ENCODE measurements around the gene PLEKHM2. TPM values are rescaled to one million over a fixed set of nuclear protein-coding genes. Genes with fewer than 3 reads are reported as not detected.

The PLEKHM2 gene
- total RNA-seq, 1 donor from 2014 or later = 88.1 TPM

DNA sequence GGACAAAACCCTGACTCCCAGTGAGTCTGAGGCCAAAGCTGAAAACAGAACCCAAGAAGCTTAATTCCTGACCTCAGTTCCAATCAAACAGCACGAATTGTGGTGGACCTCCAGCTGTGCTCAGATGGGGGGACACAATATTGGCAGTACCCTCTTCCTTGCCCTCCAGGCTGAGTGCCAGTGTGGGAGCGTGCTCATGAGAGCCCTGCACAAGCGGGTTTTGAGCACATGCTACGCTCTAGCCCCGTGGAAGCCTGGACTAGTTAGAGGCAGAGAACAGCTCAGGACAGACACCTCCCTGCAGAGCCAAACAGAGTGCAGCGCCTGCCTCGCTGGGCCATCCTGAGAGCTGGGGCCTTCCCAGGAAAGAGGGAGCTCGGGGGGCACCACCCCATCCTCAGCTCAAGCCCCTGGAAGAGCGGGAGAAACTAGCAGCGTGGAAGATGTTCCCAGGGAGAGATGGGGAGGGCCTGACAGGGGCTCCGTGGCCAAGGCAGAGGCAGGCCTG, 49.2 kb downstream of the PLEKHM2 start:
- DNase-seq (ENCODE audit: extremely low spot score, unreplicated experiment) = no peak
- Mint-ChIP-seq H3K9me3 (ENCODE audit: unreplicated experiment) (no peaks in the 10 kb centered on the region), H3K4me3 (ENCODE audit: unreplicated experiment) (no peak overlapping the region), H3K4me1 (ENCODE audit: unreplicated experiment) (peaks cover 4% of the 10 kb centered on the region), H3K27me3 (ENCODE audit: unreplicated experiment) (no peaks in the 10 kb centered on the region), H3K27ac (ENCODE audit: unreplicated experiment) (no peak overlapping the region), H3K36me3 (ENCODE audit: unreplicated experiment) (peaks cover 11% of the 10 kb centered on the region)
- TF ChIP-seq, protein P1, sequence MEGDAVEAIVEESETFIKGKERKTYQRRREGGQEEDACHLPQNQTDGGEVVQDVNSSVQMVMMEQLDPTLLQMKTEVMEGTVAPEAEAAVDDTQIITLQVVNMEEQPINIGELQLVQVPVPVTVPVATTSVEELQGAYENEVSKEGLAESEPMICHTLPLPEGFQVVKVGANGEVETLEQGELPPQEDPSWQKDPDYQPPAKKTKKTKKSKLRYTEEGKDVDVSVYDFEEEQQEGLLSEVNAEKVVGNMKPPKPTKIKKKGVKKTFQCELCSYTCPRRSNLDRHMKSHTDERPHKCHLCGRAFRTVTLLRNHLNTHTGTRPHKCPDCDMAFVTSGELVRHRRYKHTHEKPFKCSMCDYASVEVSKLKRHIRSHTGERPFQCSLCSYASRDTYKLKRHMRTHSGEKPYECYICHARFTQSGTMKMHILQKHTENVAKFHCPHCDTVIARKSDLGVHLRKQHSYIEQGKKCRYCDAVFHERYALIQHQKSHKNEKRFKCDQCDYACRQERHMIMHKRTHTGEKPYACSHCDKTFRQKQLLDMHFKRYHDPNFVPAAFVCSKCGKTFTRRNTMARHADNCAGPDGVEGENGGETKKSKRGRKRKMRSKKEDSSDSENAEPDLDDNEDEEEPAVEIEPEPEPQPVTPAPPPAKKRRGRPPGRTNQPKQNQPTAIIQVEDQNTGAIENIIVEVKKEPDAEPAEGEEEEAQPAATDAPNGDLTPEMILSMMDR (IDR thresholded peaks at IDR 0.05) = no peak

GRCh38 chr1:15733726-15734226, 49.7 kb downstream of the PLEKHM2 start:
- Mint-ChIP-seq H3K27me3 (ENCODE audit: unreplicated experiment) (no peaks in the 10 kb centered on the region), H3K36me3 (ENCODE audit: unreplicated experiment) (peaks cover 8% of the 10 kb centered on the region), H3K9me3 (ENCODE audit: unreplicated experiment) (no peaks in the 10 kb centered on the region), H3K4me3 (ENCODE audit: unreplicated experiment) (no peak overlapping the region), H3K4me1 (ENCODE audit: unreplicated experiment) (peaks cover 4% of the 10 kb centered on the region), H3K27ac (ENCODE audit: unreplicated experiment) (no peak overlapping the region)
- no peak for DNase-seq (ENCODE audit: extremely low spot score, unreplicated experiment)
- TF ChIP-seq, protein P1 (IDR thresholded peaks at IDR 0.05) = no peak

GRCh38 chr1:15734296-15734695, 50.2 kb downstream of the PLEKHM2 start:
- no peak for DNase-seq (ENCODE audit: extremely low spot score, unreplicated experiment)
- H3K4me3 Mint-ChIP-seq (ENCODE audit: unreplicated experiment) = no peak overlapping the region
- H3K27ac Mint-ChIP-seq (ENCODE audit: unreplicated experiment) = no peak overlapping the region
- TF ChIP-seq, protein P1 (IDR thresholded peaks at IDR 0.05) = no peak
- H3K27me3 Mint-ChIP-seq (ENCODE audit: unreplicated experiment) = no peaks in the 10 kb centered on the region
- peaks cover 4% of the 10 kb centered on the region for H3K4me1 Mint-ChIP-seq (ENCODE audit: unreplicated experiment)
- H3K9me3 Mint-ChIP-seq (ENCODE audit: unreplicated experiment) = no peaks in the 10 kb centered on the region
- H3K36me3 Mint-ChIP-seq (ENCODE audit: unreplicated experiment) = peaks cover 5% of the 10 kb centered on the region

GRCh38 chr1:15734901-15735300, 50.8 kb downstream of the PLEKHM2 start:
- DNase-seq (ENCODE audit: extremely low spot score, unreplicated experiment) = no peak
- H3K9me3 Mint-ChIP-seq (ENCODE audit: unreplicated experiment) = no peaks in the 10 kb centered on the region
- no peak overlapping the region for H3K27ac Mint-ChIP-seq (ENCODE audit: unreplicated experiment)
- TF ChIP-seq, protein P1 (IDR thresholded peaks at IDR 0.05) = no peak
- H3K4me1 Mint-ChIP-seq (ENCODE audit: unreplicated experiment) = peaks cover 4% of the 10 kb centered on the region
- no peak overlapping the region for H3K4me3 Mint-ChIP-seq (ENCODE audit: unreplicated experiment)
- H3K27me3 Mint-ChIP-seq (ENCODE audit: unreplicated experiment) = no peaks in the 10 kb centered on the region
- peaks cover 5% of the 10 kb centered on the region for H3K36me3 Mint-ChIP-seq (ENCODE audit: unreplicated experiment)

GRCh38 chr1:15735304-15736037, 51.4 kb downstream of the PLEKHM2 start:
- H3K9me3 Mint-ChIP-seq (ENCODE audit: unreplicated experiment) = no peaks in the 10 kb centered on the region
- H3K4me3 Mint-ChIP-seq (ENCODE audit: unreplicated experiment) = no peak overlapping the region
- H3K27ac Mint-ChIP-seq (ENCODE audit: unreplicated experiment) = no peak overlapping the region
- H3K4me1 Mint-ChIP-seq (ENCODE audit: unreplicated experiment) = peaks cover 4% of the 10 kb centered on the region
- DNase-seq (ENCODE audit: extremely low spot score, unreplicated experiment) = no peak
- H3K27me3 Mint-ChIP-seq (ENCODE audit: unreplicated experiment) = no peaks in the 10 kb centered on the region
- TF ChIP-seq, protein P1 (IDR thresholded peaks at IDR 0.05) = no peak
- H3K36me3 Mint-ChIP-seq (ENCODE audit: unreplicated experiment) = peaks cover 5% of the 10 kb centered on the region
